ENCODE measurements around the gene COLEC11. TPM values are rescaled to one million over a fixed set of nuclear protein-coding genes. Genes with fewer than 3 reads are reported as not detected.

Gene COLEC11
- total RNA-seq, 5 donors from 2014 or later (not counting 1 experiment from before 2014, with no cell fraction given), result 0.35 to 1.8 TPM; not detected in 3

DNA sequence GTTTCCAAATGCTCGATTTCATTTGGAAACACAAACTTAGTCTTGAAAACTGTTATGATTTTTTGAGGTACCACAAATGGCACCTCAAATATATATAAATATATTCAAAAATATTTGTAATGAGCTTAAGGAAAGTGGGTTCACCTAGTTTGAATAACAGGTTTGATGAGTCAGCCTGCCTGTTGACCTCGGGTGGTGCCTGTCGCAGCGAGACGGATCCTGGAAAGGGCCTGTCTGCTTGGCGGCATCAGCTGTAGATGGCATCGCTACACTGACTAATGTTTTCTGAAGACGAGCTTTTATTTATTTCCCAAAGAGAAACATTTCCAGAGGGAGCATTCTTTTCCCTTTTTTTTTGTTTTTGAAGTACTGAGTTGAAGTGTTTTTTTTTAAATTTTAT is 70.0 kb downstream of the COLEC11 start:
- H3K36me3 ChIP-seq (ENCODE audit: control insufficient read depth in 2 of 2, extremely low read depth in 1 of 2, insufficient read depth in 1 of 2, low read length in 1 of 2), result no peaks in the 10 kb centered on the region
- DNase-seq (no peak), ATAC-seq (replicated peaks in 1 of 4) (no peak)
- Mint-ChIP-seq H3K4me1 (peaks cover 0 to 9% (median 2%) of the 10 kb centered on the region in 3 donors), H3K27me3 (peaks cover 7 to 8% of the 10 kb centered on the region in 2 donors), H3K27ac (no peak overlapping the region), H3K36me3 (no peaks in the 10 kb centered on the region), H3K9me3 (no peaks in the 10 kb centered on the region), H3K4me3 (no peak overlapping the region)
- ChIA-PET CTCF (interaction anchor here in 1 of 2 donors (0.7 to 1.0 kb wide), 2 partner anchors 14 to 20 kb away, joined by 4 read pairs; no protein-coding TSS in a partner anchor), POLR2A (no interaction called here)
- no peak overlapping the region for H3K27ac ChIP-seq (ENCODE audit: low read length)
- whole genome bisulfite sequencing (ENCODE audit: insufficient coverage), result 88% methylated on average over 4 of the region's 8 CpGs
- H3K4me1 ChIP-seq (ENCODE audit: control insufficient read depth in 1 of 2, extremely low read depth in 1 of 2, insufficient read depth in 2 of 2, low read length in 2 of 2), result no peaks in the 10 kb centered on the region
- no peak overlapping the region for H3K4me3 ChIP-seq (ENCODE audit: control insufficient read depth in 1 of 2, extremely low read depth in 1 of 2, low read length in 1 of 2)
- H3K9me3 ChIP-seq, result no peaks in the 10 kb centered on the region
- H3K27me3 ChIP-seq (replicated peaks in 1 of 2; ENCODE audit: control insufficient read depth in 2 of 2, extremely low read depth in 1 of 2, insufficient read depth in 2 of 2, low read length in 1 of 2), result peaks cover 0 to 15% of the 10 kb centered on the region in 2 experiments

DNA sequence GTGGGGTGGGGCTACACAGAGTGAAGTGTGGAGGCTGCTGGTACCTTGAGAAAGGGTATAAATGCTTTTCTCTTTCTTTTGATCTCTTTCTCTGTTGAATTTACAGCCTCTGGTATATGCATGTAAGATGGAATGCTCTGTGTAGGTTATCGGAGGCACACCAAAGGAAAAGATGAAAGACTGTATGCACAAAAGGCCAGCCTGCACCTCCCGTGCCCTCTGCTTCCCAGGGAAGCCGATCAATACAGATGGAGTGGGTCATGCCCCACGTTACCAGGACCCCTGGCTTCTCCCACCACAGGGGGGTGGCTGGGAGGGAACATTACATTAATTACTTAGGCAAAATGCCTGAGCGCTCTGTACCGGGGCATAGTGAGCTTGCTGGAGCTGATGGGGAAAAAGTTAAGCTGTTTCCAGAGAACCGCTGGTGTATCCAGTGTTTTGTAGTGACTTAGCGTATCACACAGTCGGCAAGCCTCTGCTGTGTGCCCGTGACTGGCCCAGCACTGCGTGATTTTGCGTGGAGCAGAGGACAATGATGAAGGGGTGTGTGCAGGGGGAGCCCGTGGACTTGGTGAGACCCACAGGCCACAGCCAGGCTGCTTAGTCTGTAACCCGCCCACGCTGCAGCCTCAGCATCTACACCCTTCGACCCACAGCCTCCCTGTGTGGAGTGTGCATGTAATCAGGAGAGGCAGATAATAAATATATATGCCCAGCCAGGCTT is 71.1 kb downstream of the COLEC11 start:
- ATAC-seq (replicated peaks in 1 of 4), result no peak
- 87% methylated on average over 10 of the region's 16 CpGs for WGBS (ENCODE audit: insufficient coverage)
- Mint-ChIP-seq H3K4me1 (peaks cover 0 to 3% (median 0%) of the 10 kb centered on the region in 3 donors), H3K36me3 (no peaks in the 10 kb centered on the region), H3K4me3 (no peak overlapping the region), H3K9me3 (no peaks in the 10 kb centered on the region), H3K27me3 (peaks cover 8 to 12% of the 10 kb centered on the region in 2 donors), H3K27ac (no peak overlapping the region)
- POLR2A ChIA-PET, result interaction anchor here in 1 of 2 donors (0.7 kb wide), 1 partner anchor 281 kb away, joined by 3 read pairs; no protein-coding TSS in a partner anchor
- CTCF ChIA-PET, result no interaction called here
- Histone ChIP-seq H3K4me1 (ENCODE audit: control insufficient read depth in 1 of 2, extremely low read depth in 1 of 2, insufficient read depth in 2 of 2, low read length in 2 of 2) (no peaks in the 10 kb centered on the region), H3K36me3 (ENCODE audit: control insufficient read depth in 2 of 2, extremely low read depth in 1 of 2, insufficient read depth in 1 of 2, low read length in 1 of 2) (no peaks in the 10 kb centered on the region), H3K27me3 (replicated peaks in 1 of 2; ENCODE audit: control insufficient read depth in 2 of 2, extremely low read depth in 1 of 2, insufficient read depth in 2 of 2, low read length in 1 of 2) (peaks cover 0 to 15% of the 10 kb centered on the region in 2 experiments), H3K4me3 (ENCODE audit: control insufficient read depth in 1 of 2, extremely low read depth in 1 of 2, low read length in 1 of 2) (no peak overlapping the region), H3K9me3 (no peaks in the 10 kb centered on the region), H3K27ac (ENCODE audit: low read length) (no peak overlapping the region)
- no peak for DNase-seq

- Mint-ChIP-seq H3K27ac (no peak overlapping the region), H3K4me1 (peaks cover 0 to under 1% (median 0%) of the 10 kb centered on the region in 3 donors), H3K36me3 (no peaks in the 10 kb centered on the region), H3K9me3 (no peaks in the 10 kb centered on the region), H3K27me3 (peaks cover 8 to 12% of the 10 kb centered on the region in 2 donors), H3K4me3 (no peak overlapping the region)
- no peak overlapping the region for H3K27ac ChIP-seq (ENCODE audit: low read length)
- peaks cover 0 to 15% of the 10 kb centered on the region in 2 experiments for H3K27me3 ChIP-seq (replicated peaks in 1 of 2; ENCODE audit: control insufficient read depth in 2 of 2, extremely low read depth in 1 of 2, insufficient read depth in 2 of 2, low read length in 1 of 2)
- no peak overlapping the region for H3K4me3 ChIP-seq (ENCODE audit: control insufficient read depth in 1 of 2, extremely low read depth in 1 of 2, low read length in 1 of 2)
- POLR2A ChIA-PET, result interaction anchor here in 1 of 2 donors (0.7 kb wide), 1 partner anchor 282 kb away, joined by 3 read pairs; no protein-coding TSS in a partner anchor
- H3K9me3 ChIP-seq, result no peaks in the 10 kb centered on the region
- H3K4me1 ChIP-seq (ENCODE audit: control insufficient read depth in 1 of 2, extremely low read depth in 1 of 2, insufficient read depth in 2 of 2, low read length in 2 of 2), result no peaks in the 10 kb centered on the region
- ATAC-seq (replicated peaks in 1 of 4) (no peak), DNase-seq (no peak)
- no peaks in the 10 kb centered on the region for H3K36me3 ChIP-seq (ENCODE audit: control insufficient read depth in 2 of 2, extremely low read depth in 1 of 2, insufficient read depth in 1 of 2, low read length in 1 of 2)
- CTCF ChIA-PET, result no interaction called here
- 93% methylated on average over 14 of the region's 18 CpGs for WGBS (ENCODE audit: insufficient coverage)
Measured at GRCh38 chr2:3666613-3666975, 71.7 kb downstream of the COLEC11 start.

DNA sequence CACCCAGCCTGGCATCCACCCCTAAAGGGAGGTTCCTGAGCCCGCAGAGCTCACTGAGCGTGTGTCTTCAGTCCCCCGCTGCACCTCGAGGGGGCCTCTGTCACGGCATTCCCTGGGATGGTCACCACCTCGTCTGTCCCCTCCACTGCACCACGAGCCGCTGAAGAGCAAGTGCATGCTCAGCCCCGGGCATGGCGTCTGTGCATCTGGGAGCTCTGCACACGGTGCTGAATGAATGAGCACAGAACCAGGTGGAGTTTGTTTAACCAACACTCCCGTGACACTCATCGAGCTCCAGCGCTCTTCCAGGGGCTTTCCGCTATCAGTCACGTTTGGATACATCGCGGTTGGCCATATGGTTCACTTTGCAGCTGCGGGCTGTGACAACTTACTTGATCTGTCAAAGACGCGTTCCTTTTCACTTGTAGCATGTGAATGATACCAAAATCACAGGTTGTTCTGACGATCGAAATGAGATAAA is 72.3 kb downstream of the COLEC11 start:
- DNase-seq (no peak), ATAC-seq (replicated peaks in 1 of 4) (no peak)
- no peaks in the 10 kb centered on the region for H3K4me1 Mint-ChIP-seq
- no peaks in the 10 kb centered on the region for H3K36me3 Mint-ChIP-seq
- WGBS (ENCODE audit: insufficient coverage), result 84% methylated on average over 23 of the region's 23 CpGs
- no peaks in the 10 kb centered on the region for H3K36me3 ChIP-seq (ENCODE audit: control insufficient read depth in 2 of 2, extremely low read depth in 1 of 2, insufficient read depth in 1 of 2, low read length in 1 of 2)
- CTCF ChIA-PET, result no interaction called here
- POLR2A ChIA-PET, result no interaction called here
- H3K4me3 Mint-ChIP-seq, result no peak overlapping the region
- no peak overlapping the region for H3K4me3 ChIP-seq (ENCODE audit: control insufficient read depth in 1 of 2, extremely low read depth in 1 of 2, low read length in 1 of 2)
- no peak overlapping the region for H3K27ac ChIP-seq (ENCODE audit: low read length)
- H3K9me3 Mint-ChIP-seq, result no peaks in the 10 kb centered on the region
- H3K27ac Mint-ChIP-seq, result no peak overlapping the region
- H3K9me3 ChIP-seq, result no peaks in the 10 kb centered on the region
- peaks cover 8 to 12% of the 10 kb centered on the region in 2 donors for H3K27me3 Mint-ChIP-seq
- no peaks in the 10 kb centered on the region for H3K4me1 ChIP-seq (ENCODE audit: control insufficient read depth in 1 of 2, extremely low read depth in 1 of 2, insufficient read depth in 2 of 2, low read length in 2 of 2)
- peaks cover 0 to 15% of the 10 kb centered on the region in 2 experiments for H3K27me3 ChIP-seq (replicated peaks in 1 of 2; ENCODE audit: control insufficient read depth in 2 of 2, extremely low read depth in 1 of 2, insufficient read depth in 2 of 2, low read length in 1 of 2)

DNA sequence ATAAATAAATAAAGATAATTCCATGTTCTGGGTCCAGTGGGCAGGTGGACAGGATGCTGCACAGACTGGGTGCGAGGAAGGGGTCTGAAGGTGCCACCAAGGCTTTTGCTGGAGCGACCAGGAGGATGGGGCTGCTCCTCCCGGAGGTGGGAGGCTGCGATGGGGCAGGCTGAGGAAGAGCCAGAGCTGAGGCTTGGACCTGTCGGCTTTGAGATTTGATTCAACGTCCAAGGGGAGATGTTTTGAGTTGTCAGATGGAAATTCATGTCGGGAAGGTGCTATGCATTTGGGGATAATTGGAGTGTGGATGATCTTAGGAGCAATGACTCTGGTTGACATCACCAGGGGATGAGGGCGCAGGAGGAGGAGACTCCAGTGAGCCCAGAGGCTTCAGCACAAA is 74.7 kb downstream of the COLEC11 start:
- WGBS (ENCODE audit: insufficient coverage), result 79% methylated on average over 8 of the region's 8 CpGs
- DNase-seq, result peak in 1 of 35 experiments; percentile 2

GRCh38 chr2:3670376-3670775 is 75.5 kb downstream of the COLEC11 start:
- ChIA-PET CTCF (no interaction called here), POLR2A (no interaction called here)
- ATAC-seq (replicated peaks in 1 of 4) (no peak), DNase-seq (no peak)
- Histone ChIP-seq H3K27me3 (replicated peaks in 1 of 2; ENCODE audit: control insufficient read depth in 2 of 2, extremely low read depth in 1 of 2, insufficient read depth in 2 of 2, low read length in 1 of 2) (peaks cover 0 to 15% of the 10 kb centered on the region in 2 experiments), H3K4me3 (ENCODE audit: control insufficient read depth in 1 of 2, extremely low read depth in 1 of 2, low read length in 1 of 2) (no peak overlapping the region), H3K27ac (ENCODE audit: low read length) (no peak overlapping the region), H3K9me3 (no peaks in the 10 kb centered on the region), H3K36me3 (ENCODE audit: control insufficient read depth in 2 of 2, extremely low read depth in 1 of 2, insufficient read depth in 1 of 2, low read length in 1 of 2) (no peaks in the 10 kb centered on the region), H3K4me1 (ENCODE audit: control insufficient read depth in 1 of 2, extremely low read depth in 1 of 2, insufficient read depth in 2 of 2, low read length in 2 of 2) (no peaks in the 10 kb centered on the region)
- H3K36me3 Mint-ChIP-seq, result no peaks in the 10 kb centered on the region
- H3K27ac Mint-ChIP-seq, result no peak overlapping the region
- H3K4me1 Mint-ChIP-seq, result no peaks in the 10 kb centered on the region
- no peaks in the 10 kb centered on the region for H3K9me3 Mint-ChIP-seq
- H3K27me3 Mint-ChIP-seq, result peaks cover 11 to 16% of the 10 kb centered on the region in 2 donors
- no CpG with 5 or more reads among the region's 15 CpGs for WGBS (ENCODE audit: insufficient coverage)
- no peak overlapping the region for H3K4me3 Mint-ChIP-seq

More for the DNA sequence above, 74.7 kb downstream of the COLEC11 start:
- ChIA-PET CTCF (no interaction called here), POLR2A (no interaction called here)
- no peaks in the 10 kb centered on the region for H3K36me3 ChIP-seq (ENCODE audit: control insufficient read depth in 2 of 2, extremely low read depth in 1 of 2, insufficient read depth in 1 of 2, low read length in 1 of 2)
- H3K4me3 ChIP-seq (ENCODE audit: control insufficient read depth in 1 of 2, extremely low read depth in 1 of 2, low read length in 1 of 2), result no peak overlapping the region
- H3K4me1 ChIP-seq (ENCODE audit: control insufficient read depth in 1 of 2, extremely low read depth in 1 of 2, insufficient read depth in 2 of 2, low read length in 2 of 2), result no peaks in the 10 kb centered on the region
- H3K27me3 Mint-ChIP-seq, result peaks cover 11 to 16% of the 10 kb centered on the region in 2 donors
- H3K27ac ChIP-seq (ENCODE audit: low read length), result no peak overlapping the region
- H3K27ac Mint-ChIP-seq, result no peak overlapping the region
- no peak overlapping the region for H3K4me3 Mint-ChIP-seq
- no peak for ATAC-seq (replicated peaks in 1 of 4)
- no peaks in the 10 kb centered on the region for H3K9me3 Mint-ChIP-seq
- H3K4me1 Mint-ChIP-seq, result no peaks in the 10 kb centered on the region
- H3K9me3 ChIP-seq, result no peaks in the 10 kb centered on the region
- H3K27me3 ChIP-seq (replicated peaks in 1 of 2; ENCODE audit: control insufficient read depth in 2 of 2, extremely low read depth in 1 of 2, insufficient read depth in 2 of 2, low read length in 1 of 2), result peaks cover 0 to 15% of the 10 kb centered on the region in 2 experiments
- H3K36me3 Mint-ChIP-seq, result no peaks in the 10 kb centered on the region

Measured in T-cell (primary cell).